GM12875 (cell line): ENCODE results near the gene NR4A1.
A peak's percentile ranks its signal among the peaks of the same experiment; 100 is the strongest.

Experiments used
- H3K4me3 ChIP-seq: one replicate; pipeline ENCODE4 v1.5.1; 2011; ENCODE audit warnings: low read depth, low read length, control low read depth
- CTCF ChIP-seq: IDR thresholded peaks from 2 replicates; pipeline ENCODE4 v1.5.1; 2011; ENCODE audit warnings: low read depth, mild to moderate bottlenecking, control low read depth, inconsistent platforms, low read length, moderate library complexity, borderline replicate concordance; ENCODE audit not compliant: insufficient read depth

Gene NR4A1

GRCh38 chr12:52082988-52083637 is 31.9 kb downstream of the NR4A1 start:
- no peak overlapping the region for H3K4me3 ChIP-seq
- peak; percentile 97 for TF ChIP-seq CTCF

GRCh38 chr12:52083638-52083996 is 32.4 kb downstream of the NR4A1 start:
- TF ChIP-seq CTCF = no peak

GRCh38 chr12:52084491-52085231 is 33.4 kb downstream of the NR4A1 start:
- no peak overlapping the region for H3K4me3 ChIP-seq
- TF ChIP-seq CTCF = no peak

More at GRCh38 chr12:52083638-52083996, 32.4 kb downstream of the NR4A1 start:
- H3K4me3 ChIP-seq = no peak overlapping the region

GRCh38 chr12:52085682-52086180 is 34.5 kb downstream of the NR4A1 start:
- no peak overlapping the region for H3K4me3 ChIP-seq
- TF ChIP-seq CTCF = no peak

GRCh38 chr12:52086366-52086765 is 35.1 kb downstream of the NR4A1 start:
- TF ChIP-seq CTCF = no peak
- H3K4me3 ChIP-seq = no peak overlapping the region

- no peak for TF ChIP-seq CTCF
- H3K4me3 ChIP-seq = no peak overlapping the region
These were observed 35.9 kb downstream of the NR4A1 start for GRCh38 chr12:52086944-52087835.
